COLO668 (cell line): ENCODE results near the gene TCN2.
"Not testable (repeated sequence)": the region's sequence is repeated elsewhere in the genome, so short reads cannot be mapped to it uniquely, and the experiment has no call there.

Source experiments
- DNase-seq: peaks from one replicate; lab custom pipeline; 2025; ENCODE audit not compliant: unreplicated experiment; lab: John Stamatoyannopoulos, UW

Gene TCN2

DNA sequence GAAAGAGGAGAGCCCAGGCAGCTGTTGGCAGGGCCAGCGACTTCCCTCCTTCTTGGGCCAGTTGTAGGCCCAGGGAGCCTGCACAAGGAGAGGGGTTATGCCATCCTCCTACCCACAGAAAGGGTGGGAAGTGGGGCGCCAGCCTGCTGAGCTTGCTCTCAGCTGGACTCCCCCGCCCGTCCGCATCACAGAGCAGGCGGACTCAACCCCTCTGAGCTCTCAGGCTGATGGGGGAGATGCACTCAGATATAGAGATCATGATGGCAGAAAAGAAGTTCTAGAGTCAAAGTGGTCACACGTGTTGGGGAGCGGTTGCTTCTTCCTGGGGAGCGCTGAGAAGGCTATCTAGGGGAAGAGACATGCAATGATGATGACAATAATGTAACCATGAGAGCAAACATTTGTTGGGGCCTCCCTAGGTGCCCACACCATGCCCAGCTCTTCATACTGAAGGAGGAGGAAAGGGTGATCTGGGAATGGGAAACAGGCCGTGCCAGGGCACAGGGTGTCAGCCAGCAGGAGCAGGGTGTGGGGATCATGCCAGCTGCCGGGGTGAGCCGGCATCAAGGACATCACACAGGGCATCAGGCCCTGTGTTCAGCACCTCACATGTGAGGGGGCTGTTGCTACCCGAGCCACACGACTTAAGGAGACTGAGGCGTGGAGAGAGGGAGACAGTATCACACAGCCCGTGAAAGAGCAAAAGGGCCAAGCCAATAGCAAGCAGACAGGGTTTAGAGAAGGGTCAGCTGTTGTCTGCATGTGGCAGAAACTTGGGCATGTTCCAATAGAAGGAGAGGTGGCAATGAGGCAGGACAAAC, 36.3 kb downstream of the TCN2 start:
- DNase-seq = no peak

- no peak for DNase-seq
These were observed 39.7 kb downstream of the TCN2 start for GRCh38 chr22:30646518-30647160.

- DNase-seq = no peak
These were observed 40.6 kb downstream of the TCN2 start for GRCh38 chr22:30647536-30647935.

- no peak for DNase-seq
These were observed 41.9 kb downstream of the TCN2 start for GRCh38 chr22:30648825-30649224.

DNA sequence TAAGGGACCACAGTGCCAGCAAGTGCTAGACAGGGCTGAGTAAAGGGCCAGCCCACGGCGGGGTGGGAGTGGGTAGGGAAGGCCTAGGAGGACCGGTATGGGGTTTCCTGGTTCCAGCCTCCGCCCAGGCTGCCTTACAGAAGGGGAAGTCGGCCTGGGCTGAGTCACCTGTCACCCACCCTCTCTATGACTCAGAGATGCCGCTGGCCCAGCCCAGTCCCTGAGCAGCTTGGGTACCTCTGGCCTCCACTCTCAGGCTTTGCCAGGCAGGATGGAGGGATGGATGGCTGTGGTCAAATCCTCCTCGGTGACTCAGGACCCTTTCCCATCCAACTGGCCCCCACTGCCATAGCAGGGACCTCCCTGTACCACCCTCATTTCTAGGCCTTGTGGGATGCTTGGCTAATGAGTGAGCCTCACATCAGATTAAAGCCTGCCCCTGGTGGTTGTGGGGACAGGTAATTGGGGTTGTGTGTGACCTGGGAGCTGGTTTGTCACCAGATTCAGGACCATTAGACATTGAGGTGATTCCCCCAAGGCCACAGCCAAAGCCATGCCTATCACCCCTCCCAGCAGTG, 42.5 kb downstream of the TCN2 start:
- peak; percentile 50 for DNase-seq

- no peak for DNase-seq
These were observed 43.6 kb downstream of the TCN2 start for GRCh38 chr22:30650508-30651116.

DNA sequence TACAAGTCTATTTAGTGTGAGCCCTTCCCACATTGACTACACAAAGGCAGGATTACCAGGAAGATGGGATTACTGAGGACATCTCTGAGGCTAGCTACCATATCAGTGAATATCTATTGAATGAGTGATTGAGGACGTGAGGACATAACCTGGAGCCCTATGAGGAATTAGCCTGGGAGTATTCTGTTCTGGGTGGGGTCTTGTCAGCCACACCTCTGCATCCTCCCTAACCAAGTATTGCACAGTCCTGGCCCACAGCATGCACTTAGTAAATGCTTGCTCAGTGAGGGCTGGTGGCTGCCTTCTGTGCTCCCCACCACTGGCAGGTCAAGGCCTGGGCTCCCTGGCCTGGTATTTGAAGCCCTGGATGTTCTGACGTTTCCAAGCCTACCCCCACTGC, 45.9 kb downstream of the TCN2 start:
- no peak for DNase-seq

- DNase-seq = no peak
These were observed 47.4 kb downstream of the TCN2 start for GRCh38 chr22:30654361-30654760.

DNA sequence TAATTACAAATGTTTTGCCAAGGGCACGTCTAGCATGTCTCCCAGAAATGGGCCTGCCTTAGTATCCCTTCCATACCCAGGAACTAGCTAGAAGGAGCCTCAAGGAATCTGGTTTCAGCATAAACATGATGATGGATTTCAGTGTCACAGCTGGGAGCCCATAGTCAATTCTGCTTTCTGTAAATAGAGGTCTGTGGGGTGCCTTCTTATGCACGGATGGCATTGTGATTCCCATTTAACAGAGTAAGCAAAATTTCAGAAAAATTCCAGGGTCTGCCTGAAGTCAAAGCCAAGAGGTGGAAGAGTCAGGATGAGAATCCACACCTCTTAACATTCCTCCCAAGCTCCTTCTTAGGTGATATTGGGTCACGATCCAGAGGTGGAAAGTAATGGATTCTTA, 48.6 kb downstream of the TCN2 start:
- DNase-seq = no peak

DNA sequence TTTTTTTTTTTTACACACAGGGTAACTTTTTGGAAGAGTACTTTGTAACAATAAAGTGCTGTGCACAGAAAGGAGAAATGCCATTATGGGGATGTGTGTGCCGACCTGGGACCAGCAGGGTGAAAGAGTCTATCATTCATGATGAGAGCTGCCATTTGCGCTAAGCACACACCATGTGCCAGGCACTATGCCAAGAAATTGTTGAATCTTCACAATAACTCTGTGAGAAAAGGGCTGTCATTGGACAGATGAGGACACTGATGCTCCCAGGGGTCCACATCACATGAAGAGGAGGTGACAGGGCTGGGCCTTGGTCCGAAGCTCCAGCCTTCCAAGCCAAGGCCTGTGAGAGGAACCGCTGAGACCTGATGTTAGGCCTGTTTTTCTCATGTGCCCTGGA, 55.1 kb downstream of the TCN2 start:
- DNase-seq = peak; percentile 12

- DNase-seq = no peak
These were observed 57.8 kb downstream of the TCN2 start for GRCh38 chr22:30664798-30665197.

DNA sequence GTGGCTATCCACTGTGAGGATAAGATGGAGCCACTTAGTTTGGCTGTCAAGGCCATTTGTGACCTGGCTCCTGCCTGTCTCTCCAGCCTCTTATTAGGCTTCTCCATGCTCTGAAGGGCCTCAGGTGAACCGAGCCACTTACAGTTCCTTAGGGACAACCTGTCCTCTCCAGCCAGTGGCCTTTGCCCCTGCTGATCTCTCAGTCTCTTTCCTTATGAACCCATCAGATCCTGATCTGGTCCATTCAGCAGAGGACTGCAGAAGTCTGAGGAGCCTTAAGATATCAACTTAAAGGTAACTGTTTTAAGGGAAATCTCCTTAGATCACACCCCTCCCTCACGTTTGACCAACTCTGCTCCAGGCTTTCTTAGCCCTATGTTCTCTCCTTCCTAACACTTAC, 58.3 kb downstream of the TCN2 start:
- DNase-seq = no peak

DNA sequence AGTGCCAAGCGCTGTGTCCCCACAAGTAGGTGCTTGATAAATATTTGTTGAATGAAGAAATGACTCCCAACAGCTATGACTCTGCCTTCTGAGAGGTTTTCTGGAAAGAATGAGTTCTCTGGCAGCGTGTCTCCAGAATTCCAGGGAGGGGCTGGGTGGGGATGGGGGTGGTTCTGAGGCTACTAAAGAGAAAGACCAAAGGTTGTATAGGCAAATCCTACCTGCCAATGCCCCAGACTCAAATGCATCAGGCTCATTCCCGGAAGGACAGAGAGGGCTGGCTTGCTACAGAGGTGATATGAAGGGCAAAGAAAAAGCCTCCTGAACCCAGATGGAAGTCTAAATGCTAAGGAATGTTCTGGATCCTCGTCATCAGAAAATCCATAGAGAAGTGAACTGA, 58.8 kb downstream of the TCN2 start:
- DNase-seq = no peak

GRCh38 chr22:30667107-30667493, 60.1 kb downstream of the TCN2 start:
- no peak for DNase-seq

- peak; percentile 94 for DNase-seq
These were observed 60.8 kb downstream of the TCN2 start, which contains the start of gene DUSP18 for GRCh38 chr22:30667494-30668385. Gene DUSP18 (minus strand): TSS chr22:30667875. CDS start chr22:30664003, 3,872 bp downstream.

DNA sequence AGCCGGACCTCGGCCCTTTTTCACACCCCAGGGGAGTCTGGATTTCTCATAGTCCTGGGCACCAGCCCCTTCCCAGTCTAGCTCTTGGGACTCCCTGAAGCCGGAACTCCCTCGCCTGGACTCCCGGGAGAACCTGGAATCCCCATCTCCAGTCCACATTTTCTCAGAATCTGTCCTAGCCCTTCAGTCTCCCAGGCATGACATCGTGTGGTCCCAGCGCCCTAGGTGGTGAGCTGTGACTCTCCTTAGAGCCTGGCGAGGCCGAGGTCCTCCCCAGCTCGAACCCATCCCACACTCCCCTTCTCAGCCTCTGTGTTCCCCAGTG, 61.4 kb downstream of the TCN2 start:
- DNase-seq = no peak

GRCh38 chr22:30671071-30671470, 64.1 kb downstream of the TCN2 start:
- no peak for DNase-seq

DNA sequence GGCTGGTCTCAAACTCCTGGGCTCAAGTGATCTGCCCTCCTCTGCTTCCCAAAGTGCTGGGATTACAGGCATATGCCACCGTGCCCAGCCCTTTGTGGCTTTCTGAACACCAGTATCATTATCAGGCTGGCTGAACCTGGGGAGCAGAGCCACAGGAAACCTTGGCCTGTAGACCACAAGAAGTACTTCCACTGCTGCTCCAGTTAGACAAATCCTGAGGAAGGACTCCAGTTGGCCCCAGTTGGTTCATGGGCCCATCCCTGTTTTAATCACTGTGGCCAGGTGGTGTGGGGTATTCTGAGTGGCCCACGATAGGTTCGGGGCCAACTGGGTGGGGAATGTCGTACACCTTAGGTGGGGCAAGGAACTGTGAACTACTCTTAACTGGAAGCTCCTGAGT, 66.2 kb downstream of the TCN2 start:
- DNase-seq = no peak

GRCh38 chr22:30674482-30674881, 67.5 kb downstream of the TCN2 start:
- no peak for DNase-seq

GRCh38 chr22:30675436-30675835, 68.5 kb downstream of the TCN2 start:
- DNase-seq = no peak

- DNase-seq = not testable (repeated sequence)
These were observed 69.6 kb downstream of the TCN2 start for GRCh38 chr22:30676565-30676964.
